PFSK-1 (cell line): ENCODE data around the gene WDR37.

ENCODE experiments used
- FOXP2 ChIP-seq: optimal IDR thresholded peaks from 2 replicates; pipeline ENCODE3; 2011; ENCODE audit warnings: borderline replicate concordance, control low read depth, inconsistent platforms; ENCODE audit not compliant: insufficient read depth; ENCODE audit errors: extremely low read length, extremely low read depth
- POLR2AphosphoS5 ChIP-seq: IDR thresholded peaks from 2 replicates; pipeline ENCODE4 v1.6.1; 2012; ENCODE audit warnings: low read depth, mild to moderate bottlenecking, control low read depth, low read length, moderate library complexity
- REST ChIP-seq, 2 experiments: IDR thresholded peaks; 2 replicates each; pipeline versions ENCODE4 v1.6.1 to v1.8.0; 2011 to 2012; ENCODE audit warnings: low read depth in 2 of 2, low read length in 2 of 2, control low read depth in 1 of 2, inconsistent platforms in 1 of 2, mild to moderate bottlenecking in 1 of 2, moderate library complexity in 1 of 2; ENCODE audit not compliant: insufficient read depth in 1 of 2
- SIN3A ChIP-seq: IDR thresholded peaks from 2 replicates; pipeline ENCODE4 v1.6.1; 2012; ENCODE audit warnings: mild to moderate bottlenecking, low read length, moderate library complexity, borderline replicate concordance; ENCODE audit not compliant: insufficient read depth
- TAF1 ChIP-seq: IDR thresholded peaks from 2 replicates; pipeline ENCODE4 v1.6.1; 2012; ENCODE audit warnings: low read length, control low read depth, borderline replicate concordance; ENCODE audit not compliant: insufficient read depth

- TF ChIP-seq REST (IDR thresholded peaks at IDR 0.05; ENCODE audit: insufficient read depth in 1 of 2, low read depth in 2 of 2, low read length in 2 of 2) (no peak), POLR2AphosphoS5 (no peak), TAF1 (no peak), SIN3A (no peak), FOXP2 (no peak)
These were observed 41.3 kb downstream of the WDR37 start for GRCh38 chr10:1097436-1097835.
